Measurements from ENCODE around the gene CEP350. TPM values are rescaled to one million over a fixed set of nuclear protein-coding genes. Genes with fewer than 3 reads are reported as not detected.
A peak's percentile ranks its signal among the peaks of the same experiment; 100 is the strongest.

Gene CEP350
- total RNA-seq, 1 donor: 57.9 TPM

DNA sequence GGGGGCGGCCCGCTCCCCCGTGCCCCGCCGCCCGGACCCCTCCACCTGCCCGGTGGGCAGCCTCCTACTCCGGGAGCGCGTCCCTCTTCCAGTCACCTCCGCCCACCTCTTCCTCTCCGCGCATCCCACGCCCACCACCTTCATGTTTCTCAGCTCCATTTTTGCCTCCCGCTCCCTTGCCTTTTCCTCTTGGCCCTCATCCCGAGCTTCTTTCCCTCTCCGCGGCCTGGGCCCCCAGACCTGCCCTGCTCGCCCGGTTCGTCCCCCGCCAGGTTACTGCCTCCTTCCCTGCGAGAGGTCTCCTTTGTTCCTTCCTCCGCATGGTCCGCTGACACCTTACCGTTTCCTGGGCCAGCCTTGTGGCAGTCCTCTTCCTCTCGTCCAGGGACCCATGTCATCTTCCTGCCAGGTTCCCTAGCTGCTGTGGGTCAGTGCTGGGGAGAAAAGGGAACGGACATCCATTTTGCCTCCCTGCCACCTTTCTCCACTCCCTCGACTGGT, 200.6 kb downstream of the CEP350 start:
- DNase-seq (ENCODE audit: low read depth): peak; percentile 15
- H3K4me3 ChIP-seq (ENCODE audit: low read depth, low read length): peak overlapping the region; percentile 94
- TF ChIP-seq, protein P1, sequence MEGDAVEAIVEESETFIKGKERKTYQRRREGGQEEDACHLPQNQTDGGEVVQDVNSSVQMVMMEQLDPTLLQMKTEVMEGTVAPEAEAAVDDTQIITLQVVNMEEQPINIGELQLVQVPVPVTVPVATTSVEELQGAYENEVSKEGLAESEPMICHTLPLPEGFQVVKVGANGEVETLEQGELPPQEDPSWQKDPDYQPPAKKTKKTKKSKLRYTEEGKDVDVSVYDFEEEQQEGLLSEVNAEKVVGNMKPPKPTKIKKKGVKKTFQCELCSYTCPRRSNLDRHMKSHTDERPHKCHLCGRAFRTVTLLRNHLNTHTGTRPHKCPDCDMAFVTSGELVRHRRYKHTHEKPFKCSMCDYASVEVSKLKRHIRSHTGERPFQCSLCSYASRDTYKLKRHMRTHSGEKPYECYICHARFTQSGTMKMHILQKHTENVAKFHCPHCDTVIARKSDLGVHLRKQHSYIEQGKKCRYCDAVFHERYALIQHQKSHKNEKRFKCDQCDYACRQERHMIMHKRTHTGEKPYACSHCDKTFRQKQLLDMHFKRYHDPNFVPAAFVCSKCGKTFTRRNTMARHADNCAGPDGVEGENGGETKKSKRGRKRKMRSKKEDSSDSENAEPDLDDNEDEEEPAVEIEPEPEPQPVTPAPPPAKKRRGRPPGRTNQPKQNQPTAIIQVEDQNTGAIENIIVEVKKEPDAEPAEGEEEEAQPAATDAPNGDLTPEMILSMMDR (IDR thresholded peaks at IDR 0.05; ENCODE audit: insufficient read depth, low read length): no peak

DNA sequence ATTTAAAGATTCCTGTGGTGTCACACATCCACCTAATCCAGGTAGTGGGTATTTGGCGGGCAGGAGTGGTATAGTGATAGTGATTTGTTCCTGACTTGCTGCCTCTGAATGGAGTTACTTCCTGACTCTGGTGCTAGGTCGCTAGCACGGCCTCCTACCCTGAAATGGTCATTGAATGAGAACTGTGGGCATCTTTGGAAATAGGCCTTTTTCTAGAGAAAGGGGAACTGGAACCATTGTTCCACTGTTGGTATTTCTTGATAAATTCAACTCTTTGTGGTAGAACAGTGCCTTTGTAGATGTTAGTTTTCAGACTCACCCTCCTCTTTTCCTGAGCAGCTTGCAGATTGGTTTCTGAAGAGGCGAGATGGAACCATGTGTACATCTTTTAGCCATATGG, 201.6 kb downstream of the CEP350 start:
- no peak for DNase-seq (ENCODE audit: low read depth)
- TF ChIP-seq, protein P1 (IDR thresholded peaks at IDR 0.05; ENCODE audit: insufficient read depth, low read length): no peak
- peak overlapping the region; percentile 94 for H3K4me3 ChIP-seq (ENCODE audit: low read depth, low read length)

- peak overlapping the region; percentile 94 for H3K4me3 ChIP-seq (ENCODE audit: low read depth, low read length)
- peak; percentile 82 for DNase-seq (ENCODE audit: low read depth)
- TF ChIP-seq, protein P1 (IDR thresholded peaks at IDR 0.05; ENCODE audit: insufficient read depth, low read length): no peak
Observed at GRCh38 chr1:180156631-180157091, 202.1 kb downstream of the CEP350 start.

- TF ChIP-seq, protein P1 (IDR thresholded peaks at IDR 0.05; ENCODE audit: insufficient read depth, low read length): no peak
- DNase-seq (ENCODE audit: low read depth): no peak
- H3K4me3 ChIP-seq (ENCODE audit: low read depth, low read length): peak overlapping the region; percentile 94
Observed at GRCh38 chr1:180157108-180157507, 202.5 kb downstream of the CEP350 start.

DNA sequence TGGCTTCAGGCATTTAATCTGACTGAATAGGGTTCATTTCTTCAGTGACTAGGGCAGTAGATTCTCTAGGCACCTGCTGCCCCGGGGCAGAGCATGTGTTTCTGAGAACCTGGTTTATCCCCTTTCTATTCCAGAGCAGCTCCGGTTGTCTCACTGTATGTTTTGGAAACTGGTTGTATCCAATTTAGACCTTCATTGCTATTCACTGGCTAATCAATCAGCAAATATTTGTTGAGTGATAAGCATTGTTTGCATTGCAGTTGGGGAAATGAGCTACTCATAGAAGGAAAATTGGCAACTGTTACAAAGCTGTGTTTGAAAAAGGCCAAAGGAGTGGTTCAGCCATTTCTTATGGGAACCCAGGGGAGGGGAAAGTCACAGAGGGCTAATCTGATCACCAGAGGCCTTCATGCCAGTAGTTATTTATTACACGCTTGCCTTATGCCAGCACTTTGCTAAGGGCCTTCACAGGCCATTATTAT, 203.0 kb downstream of the CEP350 start:
- TF ChIP-seq, protein P1 (IDR thresholded peaks at IDR 0.05; ENCODE audit: insufficient read depth, low read length): no peak
- H3K4me3 ChIP-seq (ENCODE audit: low read depth, low read length): peak overlapping the region; percentile 94
- DNase-seq (ENCODE audit: low read depth): peak; percentile 39

- no peak overlapping the region for H3K4me3 ChIP-seq (ENCODE audit: low read depth, low read length)
- TF ChIP-seq, protein P1 (IDR thresholded peaks at IDR 0.05; ENCODE audit: insufficient read depth, low read length): no peak
- no peak for DNase-seq (ENCODE audit: low read depth)
Observed at GRCh38 chr1:180158149-180159147, 203.8 kb downstream of the CEP350 start.

Measured in fibroblast of the aortic adventitia (primary cell).